Measurements from ENCODE around the gene QPCT.
"Not testable (repeated sequence)": the region's sequence is repeated elsewhere in the genome, so short reads cannot be mapped to it uniquely, and the experiment has no call there.

Gene QPCT

GRCh38 chr2:37344453-37345361, at the start of gene QPCT:
TSS of gene QPCT (plus strand) at chr2:37344630. CDS start at chr2:37344732, 102 bp downstream.
- in situ Hi-C loops (cut with MboI; ENCODE audit: low pct_unique_long_range_greater_than_20kb, low sequenced_read_pairs), result no loop called here
- DNase-seq, result peak; percentile 33

- DNase-seq; in situ Hi-C loops (cut with MboI; ENCODE audit: low pct_unique_long_range_greater_than_20kb, low sequenced_read_pairs): not testable (repeated sequence)
These were observed 49.6 kb upstream of the QPCT start for GRCh38 chr2:37294858-37295257.

- in situ Hi-C loops (cut with MboI; ENCODE audit: low pct_unique_long_range_greater_than_20kb, low sequenced_read_pairs), result no loop called here
- DNase-seq, result no peak
These were observed 48.9 kb upstream of the QPCT start for GRCh38 chr2:37295469-37296073.

DNA sequence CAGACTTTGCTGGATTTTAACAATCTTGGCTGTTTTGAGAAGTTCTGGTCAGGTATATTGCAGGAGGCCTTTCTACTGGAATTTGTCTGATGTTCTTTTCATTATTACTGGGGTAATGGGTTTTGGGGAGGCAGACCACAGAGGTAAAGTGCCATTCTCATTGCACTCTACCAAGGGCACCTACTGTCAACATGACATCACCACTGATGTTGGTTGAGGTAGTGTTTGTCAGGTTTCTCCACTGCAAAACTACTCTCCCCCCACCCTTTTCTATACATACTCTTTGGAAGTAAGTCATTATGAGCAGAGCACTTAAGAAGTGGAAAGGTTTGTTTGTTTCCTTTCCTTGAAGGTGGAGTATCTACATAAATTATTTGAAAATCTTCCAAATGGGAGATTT, 46.8 kb upstream of the QPCT start:
- no peak for DNase-seq
- in situ Hi-C loops (cut with MboI; ENCODE audit: low pct_unique_long_range_greater_than_20kb, low sequenced_read_pairs), result no loop called here

- in situ Hi-C loops (cut with MboI; ENCODE audit: low pct_unique_long_range_greater_than_20kb, low sequenced_read_pairs), result no loop called here
- DNase-seq, result no peak
These were observed 44.3 kb upstream of the QPCT start for GRCh38 chr2:37300146-37300545.

DNA sequence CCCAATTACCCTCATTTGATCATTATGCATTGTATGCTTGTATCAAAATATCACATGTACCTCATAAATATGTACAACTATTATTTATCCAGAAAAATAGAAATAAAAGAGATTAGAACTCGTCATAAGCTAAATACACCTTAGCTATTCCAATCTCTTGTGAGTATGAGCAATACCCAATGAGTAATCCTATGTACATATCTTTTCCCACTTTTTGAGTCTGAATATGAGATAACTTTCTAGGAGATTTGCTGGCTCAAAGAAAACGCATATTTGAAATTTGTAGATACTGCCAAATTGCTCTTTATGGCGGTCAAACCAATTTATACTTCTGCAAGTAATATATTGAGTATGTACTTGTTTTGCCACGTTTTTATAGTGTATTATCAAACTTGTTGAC, 43.9 kb upstream of the QPCT start:
- in situ Hi-C loops (cut with MboI; ENCODE audit: low pct_unique_long_range_greater_than_20kb, low sequenced_read_pairs), result no loop called here
- no peak for DNase-seq

- no peak for DNase-seq
- in situ Hi-C loops (cut with MboI; ENCODE audit: low pct_unique_long_range_greater_than_20kb, low sequenced_read_pairs), result no loop called here
These were observed 43.0 kb upstream of the QPCT start for GRCh38 chr2:37301408-37301807.

- in situ Hi-C loops (cut with MboI; ENCODE audit: low pct_unique_long_range_greater_than_20kb, low sequenced_read_pairs), result no loop called here
These were observed 41.7 kb upstream of the QPCT start for GRCh38 chr2:37302701-37303252.

DNA sequence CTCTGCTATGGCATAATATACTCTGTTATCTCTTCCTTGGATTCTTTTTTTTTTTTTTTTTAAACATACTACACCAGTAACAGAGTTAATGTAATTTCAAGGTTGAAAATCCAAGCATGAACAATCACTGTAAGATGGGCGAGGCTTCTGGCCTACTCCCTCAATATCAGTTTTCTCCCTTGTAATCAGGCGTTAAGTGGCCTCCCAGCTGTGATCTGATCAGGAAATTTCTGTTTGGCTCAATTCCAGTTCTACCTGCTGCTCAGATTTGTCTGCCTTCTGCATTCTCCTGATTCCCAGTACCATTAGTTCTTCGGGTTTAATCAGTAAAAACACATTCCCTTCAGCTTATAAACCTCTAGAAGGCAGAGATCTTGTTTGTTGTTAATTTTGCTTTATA, 38.4 kb upstream of the QPCT start:
- DNase-seq, result no peak
- in situ Hi-C loops (cut with MboI; ENCODE audit: low pct_unique_long_range_greater_than_20kb, low sequenced_read_pairs), result no loop called here

More at GRCh38 chr2:37302701-37303252, 41.7 kb upstream of the QPCT start:
- DNase-seq, result no peak

GRCh38 chr2:37307500-37307899, 36.9 kb upstream of the QPCT start:
- DNase-seq, result no peak
- in situ Hi-C loops (cut with MboI; ENCODE audit: low pct_unique_long_range_greater_than_20kb, low sequenced_read_pairs), result no loop called here

- in situ Hi-C loops (cut with MboI; ENCODE audit: low pct_unique_long_range_greater_than_20kb, low sequenced_read_pairs), result no loop called here
- DNase-seq, result no peak
These were observed 29.1 kb upstream of the QPCT start for GRCh38 chr2:37315364-37315763.

DNA sequence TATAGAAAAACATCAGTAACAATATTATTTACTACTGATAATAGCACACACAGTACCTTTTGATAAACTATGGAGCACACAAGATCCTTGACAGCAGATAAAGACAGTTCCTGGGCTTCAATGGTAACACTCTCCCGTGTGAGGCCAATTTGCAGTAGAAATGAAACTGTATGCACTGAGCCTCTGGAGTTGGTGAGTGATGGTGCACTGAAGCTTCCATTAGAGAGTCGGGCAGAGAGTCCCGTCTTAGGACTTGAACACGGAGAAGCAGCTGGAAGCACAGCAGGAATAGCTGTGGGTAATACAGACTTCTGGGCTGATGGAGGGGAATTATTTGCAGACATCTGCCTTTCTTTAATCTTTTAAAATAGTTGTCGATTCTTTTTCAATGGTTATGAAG, 28.2 kb upstream of the QPCT start:
- in situ Hi-C loops (cut with MboI; ENCODE audit: low pct_unique_long_range_greater_than_20kb, low sequenced_read_pairs), result no loop called here
- DNase-seq, result no peak

DNA sequence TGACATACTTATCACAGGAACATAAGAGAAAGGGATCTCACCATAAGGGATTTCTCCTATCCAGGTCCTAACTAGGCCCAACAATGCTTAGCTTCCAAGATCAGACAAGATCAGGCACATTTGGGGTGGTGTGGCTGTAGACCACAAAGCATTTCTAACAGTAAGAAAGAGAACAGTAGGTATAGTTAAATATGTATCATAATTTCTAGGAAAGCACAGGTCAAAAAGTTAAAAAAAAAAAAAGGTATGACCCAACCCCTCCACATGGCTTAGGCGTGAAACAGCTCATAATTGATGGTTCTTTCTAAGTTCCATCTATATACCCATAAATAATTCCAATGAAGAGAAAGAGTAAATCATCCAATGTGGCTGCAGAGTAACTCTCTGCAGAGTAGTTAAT, 26.7 kb upstream of the QPCT start:
- no peak for DNase-seq
- in situ Hi-C loops (cut with MboI; ENCODE audit: low pct_unique_long_range_greater_than_20kb, low sequenced_read_pairs), result no loop called here

DNA sequence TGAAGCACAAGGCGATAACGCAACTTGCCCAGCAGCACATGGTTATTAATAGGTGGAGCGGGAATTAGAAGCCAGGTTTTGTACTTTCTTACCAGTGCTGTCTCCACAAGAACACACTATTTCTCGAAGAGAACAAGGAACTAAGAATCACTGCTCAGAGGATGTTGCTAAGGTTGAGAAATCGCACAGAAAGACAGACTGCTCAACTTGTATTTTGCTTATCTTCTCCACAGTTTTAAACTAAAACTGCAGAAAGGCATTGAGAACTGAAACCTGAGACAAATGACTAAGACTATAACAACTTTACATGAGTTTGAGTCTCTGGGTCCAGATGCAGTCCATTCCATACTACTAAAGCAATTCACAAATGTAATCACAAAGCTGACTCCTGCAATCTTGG, 26.0 kb upstream of the QPCT start:
- no peak for DNase-seq
- in situ Hi-C loops (cut with MboI; ENCODE audit: low pct_unique_long_range_greater_than_20kb, low sequenced_read_pairs), result no loop called here

DNA sequence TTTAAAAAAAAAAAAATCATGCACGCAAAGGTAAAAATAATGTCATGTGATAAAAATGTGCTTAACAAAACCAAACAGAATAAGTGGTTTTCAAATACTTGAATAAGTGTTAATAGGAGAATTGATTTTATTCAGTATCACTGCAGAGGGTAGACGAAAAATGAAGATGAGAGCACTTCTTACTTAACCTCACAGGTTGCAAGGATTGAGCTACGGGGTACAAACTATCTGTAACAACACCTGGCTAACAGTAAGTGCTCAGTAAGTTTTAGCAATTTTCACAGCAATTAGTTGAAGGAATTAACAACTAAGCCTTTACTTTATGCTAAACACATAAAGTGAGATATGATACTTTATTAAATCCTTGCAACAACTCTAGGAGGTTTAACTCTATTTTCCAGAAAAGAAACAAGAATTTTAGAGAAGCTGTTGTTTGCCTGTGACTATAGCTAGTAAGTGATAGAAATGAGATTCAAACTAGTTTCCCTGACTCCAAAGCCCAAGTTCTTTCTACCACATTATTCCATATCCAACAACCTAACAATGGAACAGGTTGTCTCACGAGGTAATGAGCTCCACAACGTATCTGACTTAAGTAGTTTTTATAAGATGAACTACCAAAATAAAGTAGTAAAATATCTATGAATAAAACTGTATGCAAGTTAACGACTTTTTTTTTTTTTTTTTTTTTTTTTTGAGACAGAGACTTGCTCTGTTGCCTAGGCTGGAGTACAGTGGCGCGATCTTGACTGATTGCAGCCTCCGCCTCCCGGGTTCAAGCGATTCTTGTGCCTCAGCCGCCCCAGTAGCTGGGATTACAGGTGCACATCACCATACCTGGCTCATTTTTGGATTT, 24.4 kb upstream of the QPCT start:
- DNase-seq, result no peak
- in situ Hi-C loops (cut with MboI; ENCODE audit: low pct_unique_long_range_greater_than_20kb, low sequenced_read_pairs), result no loop called here

GRCh38 chr2:37321029-37321682, 23.3 kb upstream of the QPCT start:
- no peak for DNase-seq
- in situ Hi-C loops (cut with MboI; ENCODE audit: low pct_unique_long_range_greater_than_20kb, low sequenced_read_pairs), result no loop called here

DNA sequence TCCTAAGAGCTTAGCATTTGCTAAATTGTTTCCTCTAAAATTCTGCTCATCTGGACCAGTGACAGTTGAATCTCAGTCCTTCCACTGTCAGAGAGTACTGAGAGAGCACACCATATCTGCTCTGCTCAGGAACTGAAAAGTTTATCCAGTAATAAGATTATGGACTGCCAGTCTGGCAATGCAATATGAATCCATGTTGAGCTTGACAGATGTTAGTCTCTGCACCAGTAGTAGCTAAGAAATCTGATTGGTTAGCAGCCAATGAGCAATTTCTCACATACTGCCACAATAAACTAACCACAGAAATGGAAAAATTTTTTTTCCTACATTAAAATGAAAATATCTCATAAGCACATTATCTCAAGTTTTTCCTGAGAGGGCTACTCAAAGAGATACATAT, 22.1 kb upstream of the QPCT start:
- in situ Hi-C loops (cut with MboI; ENCODE audit: low pct_unique_long_range_greater_than_20kb, low sequenced_read_pairs), result no loop called here
- DNase-seq, result no peak

DNA sequence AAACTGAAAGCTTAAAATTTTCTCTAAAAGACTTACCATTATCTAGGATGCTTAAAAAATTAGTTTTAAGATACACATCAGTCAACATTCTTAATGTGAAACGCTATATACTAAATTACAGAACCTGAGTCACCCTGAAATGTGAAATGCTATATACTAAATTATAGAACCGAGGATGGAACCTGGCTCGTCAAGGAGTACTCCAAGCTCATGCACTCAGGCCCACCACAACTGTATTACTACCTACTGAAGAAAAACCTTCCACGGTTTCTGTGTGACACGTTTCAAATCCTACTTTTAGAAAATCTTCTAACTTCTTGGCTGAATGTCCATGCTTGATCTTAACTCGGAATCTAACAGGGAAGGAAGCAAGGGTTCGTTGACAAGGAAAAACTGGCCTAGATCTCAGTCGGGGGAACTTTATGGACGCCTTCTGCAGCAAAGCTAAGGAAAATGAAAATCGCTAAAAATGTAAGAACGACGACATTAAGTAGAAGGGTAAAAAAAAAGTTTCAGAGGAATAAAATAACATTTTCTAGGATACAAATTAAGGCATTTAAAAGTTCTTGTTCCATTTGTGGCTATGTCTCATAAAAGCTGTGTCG, 21.2 kb upstream of the QPCT start:
- DNase-seq, result no peak
- in situ Hi-C loops (cut with MboI; ENCODE audit: low pct_unique_long_range_greater_than_20kb, low sequenced_read_pairs), result no loop called here
